SU-DHL-6 (cell line): Measurements from ENCODE around the gene SP140L.

Source experiments
- CTCF ChIP-seq: fragments of 200-600 bp; sonication (generic); IDR thresholded peaks from one replicate; pipeline ENCODE4 v1.5.1; 2017; ENCODE audit warnings: antibody characterized with exemption, mild to moderate bottlenecking, low read length, moderate library complexity; ENCODE audit not compliant: insufficient read depth, poor library complexity, severe bottlenecking
- EZH2phosphoT487 ChIP-seq: fragments of 200-600 bp; sonication (generic), shearing (Covaris generic); conservative IDR thresholded peaks from 2 replicates; pipeline ENCODE4 v1.6.1; 2018; ENCODE audit warnings: mild to moderate bottlenecking, antibody characterized with exemption, low read length, moderate library complexity, mixed read lengths

GRCh38 chr2:230449901-230450467 is 123.0 kb downstream of the SP140L start:
- TF ChIP-seq CTCF (no peak), EZH2phosphoT487 (no peak)
